MG63 (cell line): ENCODE results near the gene KLHL26. TPM values are rescaled to one million over a fixed set of nuclear protein-coding genes. Genes with fewer than 3 reads are reported as not detected.

Source experiments
- DNase-seq: peaks from one replicate; pipeline ENCODE4 v3.0.0-alpha.2; 2020
- H3K27me3 ChIP-seq: fragments of 250-450 bp; sonication (Bioruptor Pico); 2 replicates; pipeline ENCODE4 v1.5.1; 2020; ENCODE audit warnings: mild to moderate bottlenecking, moderate library complexity
- H3K36me3 ChIP-seq: fragments of 250-450 bp; sonication (Bioruptor Pico); 2 replicates; pipeline ENCODE4 v1.5.1; 2020; ENCODE audit warnings: mild to moderate bottlenecking, moderate library complexity
- H3K4me3 ChIP-seq: fragments of 250-450 bp; sonication (Bioruptor Pico); 2 replicates; pipeline ENCODE4 v1.5.1; 2020; ENCODE audit warnings: mild to moderate bottlenecking, moderate library complexity
- H3K9me3 ChIP-seq: fragments of 250-450 bp; sonication (Bioruptor Pico); 2 replicates; pipeline ENCODE4 v1.5.1; 2020; ENCODE audit warnings: mild to moderate bottlenecking, moderate library complexity
- total RNA-seq: library from RNA; depleted of rRNA; stranded (reverse); fragments of >200 nt; shearing (Covaris generic); gene quantifications from 2 replicates; pipeline ENCODE4 v1.2.3, GENCODE V29; 2014; ENCODE audit warnings: low replicate concordance

Gene KLHL26
- total RNA-seq, 1 experiment from 2014 or later = 8.6 TPM

DNA sequence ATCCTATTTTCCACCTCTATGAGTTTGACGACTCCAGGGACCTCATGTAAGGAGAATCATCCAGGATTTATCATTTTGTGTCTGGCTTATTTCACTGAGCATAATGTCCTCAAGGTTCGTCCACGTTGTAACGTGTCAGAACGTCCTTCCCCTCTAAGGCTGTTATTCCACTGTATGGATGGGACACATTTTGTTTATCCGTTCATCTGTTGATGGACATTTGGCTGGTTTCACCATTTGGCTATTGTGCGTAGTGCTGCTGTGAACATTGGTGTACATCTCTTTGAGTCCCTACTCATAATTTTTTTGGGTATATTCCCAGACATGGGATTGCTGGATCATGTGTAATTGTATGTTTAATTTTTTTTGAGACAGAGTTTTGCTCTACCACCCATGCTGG lies 68.1 kb downstream of the KLHL26 start:
- no peak overlapping the region for H3K4me3 ChIP-seq
- no peaks in the 10 kb centered on the region for H3K27me3 ChIP-seq
- DNase-seq = no peak
- no peaks in the 10 kb centered on the region for H3K9me3 ChIP-seq
- no peaks in the 10 kb centered on the region for H3K36me3 ChIP-seq

DNA sequence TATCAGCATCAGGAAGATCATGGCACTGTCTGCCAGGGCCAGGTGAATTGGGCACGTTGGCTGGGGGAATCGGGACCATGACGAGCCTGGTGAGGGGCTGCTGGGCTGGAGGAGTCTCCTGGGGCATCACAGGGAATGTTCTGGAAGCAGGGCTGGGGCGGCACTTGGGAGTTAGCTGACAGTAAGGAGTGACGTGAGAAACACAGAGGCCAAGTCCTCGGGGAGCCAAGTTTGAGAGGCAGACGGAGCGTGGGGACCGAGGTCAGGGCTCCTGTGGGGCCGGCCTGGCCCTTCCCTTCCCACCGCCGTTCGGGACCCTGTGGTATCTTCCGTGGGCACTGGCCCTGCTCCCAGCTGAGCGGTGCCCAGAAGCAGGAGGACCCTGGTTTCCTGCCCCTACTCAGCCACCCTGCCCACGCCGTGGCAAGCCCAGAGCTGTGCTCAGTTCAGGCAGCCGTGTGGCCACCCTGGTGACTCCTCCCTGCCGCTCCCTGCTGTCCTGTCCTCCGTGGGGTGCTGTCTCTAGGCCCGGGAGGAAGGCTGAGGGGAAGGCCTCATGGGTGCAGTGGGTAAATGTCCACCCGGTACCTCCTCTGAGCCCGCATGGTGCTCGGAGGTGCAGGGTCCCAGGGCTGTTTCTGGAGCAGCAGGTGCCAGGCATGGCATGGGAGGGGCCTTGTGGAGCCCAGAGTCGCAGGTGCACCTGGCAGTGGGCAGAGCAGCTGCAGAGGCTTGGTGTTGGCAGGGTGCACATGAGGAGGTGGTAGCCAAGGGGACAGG lies 71.8 kb downstream of the KLHL26 start:
- no peaks in the 10 kb centered on the region for H3K36me3 ChIP-seq
- no peaks in the 10 kb centered on the region for H3K27me3 ChIP-seq
- DNase-seq = no peak
- no peak overlapping the region for H3K4me3 ChIP-seq
- H3K9me3 ChIP-seq = no peaks in the 10 kb centered on the region

DNA sequence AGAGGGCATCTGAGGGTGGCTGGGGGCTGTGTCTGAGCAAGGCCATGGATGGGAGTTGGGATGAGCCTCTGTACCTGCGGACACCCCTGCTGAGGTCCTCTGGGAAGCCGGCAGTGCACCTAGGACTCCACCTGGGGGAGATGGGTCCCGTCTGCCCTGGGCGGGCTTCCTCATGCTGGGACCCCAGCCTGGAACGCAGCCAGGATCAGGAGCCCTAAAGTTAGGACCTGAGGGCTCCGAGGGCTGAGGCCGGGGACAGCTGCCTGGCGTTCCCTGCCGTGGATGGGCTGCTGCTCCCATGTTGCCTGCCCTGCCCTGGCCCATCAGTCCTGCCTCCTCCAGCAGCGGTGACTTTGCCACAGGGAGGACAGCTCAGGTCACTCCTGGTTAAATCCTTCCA lies 72.7 kb downstream of the KLHL26 start:
- H3K27me3 ChIP-seq = no peaks in the 10 kb centered on the region
- no peak overlapping the region for H3K4me3 ChIP-seq
- no peak for DNase-seq
- no peaks in the 10 kb centered on the region for H3K36me3 ChIP-seq
- H3K9me3 ChIP-seq = no peaks in the 10 kb centered on the region

DNA sequence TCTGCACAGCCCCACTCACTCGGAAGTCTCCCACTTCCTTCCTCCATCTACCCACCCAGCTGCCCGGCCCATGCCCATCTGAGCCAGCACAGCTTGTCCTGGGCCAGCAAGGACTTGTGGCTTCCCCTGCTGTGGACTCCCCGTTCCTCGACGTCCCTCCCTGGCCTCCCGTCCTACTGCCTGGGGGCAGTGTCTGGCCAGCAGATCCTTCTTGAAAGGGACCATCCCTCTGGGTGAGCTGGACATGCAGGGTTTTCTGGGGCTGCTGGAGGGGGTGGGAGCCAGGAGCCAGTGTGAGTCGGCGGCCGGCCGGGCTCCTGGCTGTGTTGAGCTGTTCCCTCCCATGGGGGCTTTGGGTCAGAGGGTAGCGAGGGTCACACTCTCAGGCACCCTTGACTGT lies 73.4 kb downstream of the KLHL26 start:
- H3K4me3 ChIP-seq = no peak overlapping the region
- DNase-seq = no peak
- H3K36me3 ChIP-seq = no peaks in the 10 kb centered on the region
- H3K27me3 ChIP-seq = no peaks in the 10 kb centered on the region
- no peaks in the 10 kb centered on the region for H3K9me3 ChIP-seq

DNA sequence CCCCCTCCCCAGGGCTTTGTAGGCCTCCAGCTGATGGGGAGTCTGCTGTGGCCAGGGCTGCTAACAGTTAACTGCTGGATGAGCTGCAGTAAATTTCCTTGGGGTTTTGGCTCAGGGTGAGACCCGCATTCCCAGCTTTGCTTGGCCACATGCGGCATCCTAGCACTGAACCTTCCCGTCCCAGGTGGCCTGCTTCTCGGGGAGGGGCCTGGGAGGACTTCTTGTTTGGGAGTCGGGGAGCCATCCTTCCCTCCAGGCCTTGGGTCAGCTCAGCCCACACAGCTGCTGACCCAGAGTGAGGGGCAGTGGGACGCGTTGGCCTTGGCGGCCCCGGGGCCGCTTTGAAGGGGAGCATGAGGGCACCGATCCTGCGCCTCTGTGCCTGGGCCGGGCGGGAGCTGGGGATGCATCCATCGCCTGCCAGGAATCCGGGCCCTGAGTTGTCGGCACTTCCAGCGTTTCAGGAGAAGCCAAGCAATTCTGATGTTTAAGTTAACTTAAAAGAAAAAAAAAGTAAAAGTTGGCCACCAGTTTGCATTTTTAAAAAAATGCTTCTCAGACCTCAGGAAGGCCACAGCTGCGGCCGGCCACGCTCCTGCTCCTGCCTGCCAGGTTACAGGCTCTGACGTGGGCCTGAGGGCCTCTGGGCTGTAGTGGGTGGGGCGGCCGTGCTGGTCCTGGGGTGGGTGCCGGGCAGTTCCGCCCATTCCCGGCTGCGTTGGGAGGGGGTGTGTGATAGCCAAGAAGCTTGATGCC lies 74.3 kb downstream of the KLHL26 start:
- no peak for DNase-seq
- Histone ChIP-seq H3K27me3 (no peaks in the 10 kb centered on the region), H3K36me3 (no peaks in the 10 kb centered on the region), H3K4me3 (no peak overlapping the region), H3K9me3 (no peaks in the 10 kb centered on the region)

DNA sequence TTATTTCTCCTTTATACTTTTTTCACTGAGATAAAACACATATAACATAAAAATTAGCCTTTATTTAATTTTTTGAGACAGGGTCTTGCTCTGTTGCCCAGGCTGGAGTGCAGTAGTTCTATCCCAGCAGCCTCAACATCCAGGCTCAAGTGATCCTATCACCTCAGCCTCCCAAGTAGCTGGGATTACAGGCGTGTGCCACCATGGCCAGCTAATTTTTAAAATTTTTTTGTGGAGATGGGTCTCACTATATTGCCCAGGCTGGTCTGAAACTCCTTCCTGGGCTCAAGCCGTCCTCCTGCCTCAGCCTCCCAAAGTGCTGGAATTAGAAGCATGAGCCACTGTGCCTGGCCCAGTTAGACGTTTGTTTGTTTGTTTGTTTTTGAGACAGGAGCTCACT lies 75.1 kb downstream of the KLHL26 start:
- no peak for DNase-seq
- Histone ChIP-seq H3K4me3 (no peak overlapping the region), H3K36me3 (no peaks in the 10 kb centered on the region), H3K9me3 (no peaks in the 10 kb centered on the region), H3K27me3 (no peaks in the 10 kb centered on the region)

DNA sequence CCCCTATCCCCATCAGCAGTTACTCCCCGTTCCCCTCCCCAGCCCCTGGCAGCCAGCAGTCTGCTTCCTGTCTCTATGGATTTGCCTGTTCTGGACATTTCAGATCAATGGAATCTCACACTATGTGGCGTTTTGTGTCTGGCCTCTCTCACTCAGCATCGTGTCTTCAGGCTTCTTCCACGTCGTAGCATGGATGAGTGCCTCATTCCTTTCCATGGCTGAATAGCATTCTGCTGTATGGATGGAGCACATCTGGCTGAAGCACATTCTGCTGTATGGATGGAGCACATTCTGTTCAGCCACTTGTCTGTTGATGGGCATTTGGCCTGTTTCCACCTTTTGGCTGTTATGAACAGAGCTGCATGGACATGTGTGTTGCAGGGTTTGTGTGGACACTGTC lies 76.2 kb downstream of the KLHL26 start:
- DNase-seq = no peak
- Histone ChIP-seq H3K4me3 (no peak overlapping the region), H3K27me3 (no peaks in the 10 kb centered on the region), H3K36me3 (no peaks in the 10 kb centered on the region), H3K9me3 (no peaks in the 10 kb centered on the region)

DNA sequence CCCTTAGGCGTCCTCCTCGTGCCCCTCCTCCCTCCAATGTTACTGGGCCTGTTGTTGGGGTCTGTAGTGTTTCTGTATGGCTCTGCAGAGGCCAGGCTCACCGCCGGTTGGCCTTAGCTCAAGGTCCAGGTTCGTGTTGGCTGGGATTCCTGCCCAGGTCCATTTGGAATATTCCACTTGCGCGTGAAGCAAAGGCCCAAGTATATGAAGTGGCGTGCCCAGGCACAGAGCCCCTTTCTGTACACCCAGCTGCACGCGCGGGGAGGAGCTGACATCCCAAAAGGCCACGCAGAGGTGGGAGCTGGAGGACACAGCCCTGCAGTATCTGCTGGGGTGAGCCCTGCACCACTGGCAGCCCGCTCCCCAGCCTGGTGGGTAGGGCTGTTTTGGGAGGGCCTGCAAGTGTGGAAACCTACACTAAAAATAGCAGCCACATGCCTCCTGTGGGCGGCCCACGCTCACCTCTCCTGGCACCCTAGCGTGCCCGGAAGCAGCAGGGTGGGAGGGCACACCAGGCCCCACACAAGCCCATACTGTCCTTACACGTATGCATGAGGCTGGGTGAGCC lies 76.8 kb downstream of the KLHL26 start:
- H3K9me3 ChIP-seq = no peaks in the 10 kb centered on the region
- H3K36me3 ChIP-seq = no peaks in the 10 kb centered on the region
- no peaks in the 10 kb centered on the region for H3K27me3 ChIP-seq
- DNase-seq = no peak
- no peak overlapping the region for H3K4me3 ChIP-seq

DNA sequence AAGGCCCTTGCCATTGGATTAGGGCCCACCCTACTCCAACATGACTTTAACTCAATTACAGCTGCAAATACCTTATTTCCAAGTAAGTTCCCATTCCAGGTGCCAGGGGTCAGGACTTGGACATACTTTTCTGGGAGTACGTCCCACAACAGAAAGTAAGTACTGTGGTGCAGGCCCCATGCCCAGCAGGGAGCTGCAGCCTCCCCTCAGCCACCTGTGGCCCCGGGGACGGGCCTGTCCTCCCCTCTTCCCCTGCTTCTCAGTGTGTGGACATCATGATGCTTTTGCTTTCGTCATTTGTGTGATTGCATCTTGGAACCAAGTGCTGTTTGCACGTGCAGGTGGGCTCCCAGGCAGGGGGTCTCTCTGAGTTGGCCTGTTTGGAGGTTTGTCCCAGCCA lies 78.6 kb downstream of the KLHL26 start:
- no peak for DNase-seq
- Histone ChIP-seq H3K36me3 (no peaks in the 10 kb centered on the region), H3K27me3 (no peaks in the 10 kb centered on the region), H3K4me3 (no peak overlapping the region), H3K9me3 (no peaks in the 10 kb centered on the region)

DNA sequence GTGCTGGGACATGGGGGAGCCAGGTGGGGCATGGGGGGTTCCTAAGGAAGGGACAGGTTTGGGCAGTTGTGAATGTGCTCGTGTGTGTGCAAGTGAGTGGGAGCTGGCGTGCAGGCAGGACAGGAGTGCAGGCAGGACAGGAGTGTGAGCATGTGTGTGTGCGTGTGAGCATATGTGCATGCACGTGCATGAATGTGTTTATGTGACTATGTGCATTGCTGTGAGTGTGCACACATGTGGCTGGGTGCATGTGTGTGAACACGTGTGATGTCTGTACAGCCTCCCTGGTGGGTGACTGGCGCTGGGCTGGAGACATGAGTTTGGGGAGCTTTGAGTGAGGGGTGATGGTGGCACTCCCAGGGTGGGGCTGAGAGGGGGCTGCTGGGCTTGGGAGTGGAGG lies 80.0 kb downstream of the KLHL26 start:
- DNase-seq = no peak
- no peaks in the 10 kb centered on the region for H3K27me3 ChIP-seq
- no peaks in the 10 kb centered on the region; the same call in 1 of the 2 replicates for H3K36me3 ChIP-seq
- no peak overlapping the region for H3K4me3 ChIP-seq
- no peaks in the 10 kb centered on the region for H3K9me3 ChIP-seq

DNA sequence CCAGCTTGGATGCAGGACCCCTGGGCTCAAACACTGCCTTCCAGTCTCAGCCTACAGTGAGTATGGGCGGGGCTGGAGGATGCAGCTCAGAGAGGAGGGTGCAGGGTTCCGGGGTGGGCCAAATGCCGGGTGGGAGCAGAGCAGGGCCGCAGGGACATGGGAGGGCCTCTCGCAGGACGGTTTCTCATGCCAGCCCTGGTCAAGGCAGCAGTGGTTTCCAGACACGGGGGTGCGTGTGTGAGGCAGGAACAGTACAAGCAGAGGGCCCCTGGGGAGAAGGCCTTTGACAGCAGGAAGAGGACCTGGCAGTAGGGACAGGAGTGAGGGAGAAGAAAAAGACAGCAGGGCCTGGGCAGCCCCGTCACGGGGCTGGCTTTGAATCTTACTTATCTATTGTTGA lies 80.8 kb downstream of the KLHL26 start:
- no peaks in the 10 kb centered on the region; the same call in 1 of the 2 replicates for H3K36me3 ChIP-seq
- H3K4me3 ChIP-seq = no peak overlapping the region
- H3K27me3 ChIP-seq = no peaks in the 10 kb centered on the region
- DNase-seq = no peak
- H3K9me3 ChIP-seq = no peaks in the 10 kb centered on the region

DNA sequence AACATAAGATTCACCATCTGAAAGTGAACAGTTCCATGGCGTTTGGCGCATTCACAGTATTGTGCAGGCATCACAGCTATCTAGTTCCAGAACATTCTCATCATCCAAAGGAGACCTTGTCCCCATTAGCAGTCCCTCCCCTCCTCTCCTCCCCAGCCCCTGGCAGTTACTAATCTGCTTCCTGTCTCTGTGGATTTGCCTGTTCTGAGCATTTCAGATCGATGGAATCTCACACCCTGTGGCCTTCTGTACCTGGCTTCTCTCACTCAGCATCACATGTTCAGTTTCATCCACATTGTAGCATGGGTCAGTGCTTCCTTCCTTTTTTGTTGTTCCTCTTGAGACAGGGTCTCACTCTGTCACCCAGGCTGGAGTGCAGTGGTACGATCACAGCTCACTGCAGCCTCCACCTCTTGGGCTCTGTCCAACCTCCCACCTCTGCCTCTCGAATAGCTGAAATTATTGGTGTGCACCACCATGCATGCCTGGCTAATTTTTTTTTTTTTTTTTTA lies 81.2 kb downstream of the KLHL26 start:
- Histone ChIP-seq H3K27me3 (no peaks in the 10 kb centered on the region), H3K4me3 (no peak overlapping the region), H3K36me3 (no peaks in the 10 kb centered on the region; the same call in 1 of the 2 replicates), H3K9me3 (no peaks in the 10 kb centered on the region)
- DNase-seq = no peak

DNA sequence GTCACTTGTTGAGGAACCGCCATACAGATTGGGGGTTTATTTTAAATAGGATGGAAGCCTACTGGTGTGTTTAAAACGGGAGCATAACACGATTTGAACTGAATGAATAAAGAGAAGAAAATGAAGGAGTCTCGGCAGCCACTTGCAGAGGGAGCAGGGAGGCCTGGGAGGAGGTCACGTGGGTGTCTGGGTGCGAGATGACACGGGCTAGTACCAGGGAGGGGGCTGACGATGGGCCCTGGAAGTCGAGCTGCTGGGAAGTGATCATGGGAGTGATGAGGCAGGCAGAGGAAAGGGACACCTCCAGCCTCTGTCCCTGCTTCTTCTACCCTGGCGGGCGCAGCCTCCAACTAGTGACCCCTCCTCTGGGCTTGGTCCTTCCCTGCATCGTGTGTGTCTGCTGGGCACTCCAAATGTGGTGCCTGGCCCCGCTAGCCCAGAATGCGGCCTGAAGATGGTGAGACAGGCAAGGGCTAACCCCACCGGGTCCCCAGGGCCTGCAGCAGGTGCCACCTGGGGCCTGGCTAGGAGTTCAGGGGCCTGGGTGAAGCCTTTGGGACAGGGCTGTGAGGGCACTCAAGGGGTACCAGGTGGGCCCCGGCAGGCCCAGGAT lies 82.1 kb downstream of the KLHL26 start:
- no peak overlapping the region for H3K4me3 ChIP-seq
- no peaks in the 10 kb centered on the region for H3K27me3 ChIP-seq
- no peaks in the 10 kb centered on the region for H3K9me3 ChIP-seq
- DNase-seq = no peak
- no peaks in the 10 kb centered on the region; the same call in 1 of the 2 replicates for H3K36me3 ChIP-seq

DNA sequence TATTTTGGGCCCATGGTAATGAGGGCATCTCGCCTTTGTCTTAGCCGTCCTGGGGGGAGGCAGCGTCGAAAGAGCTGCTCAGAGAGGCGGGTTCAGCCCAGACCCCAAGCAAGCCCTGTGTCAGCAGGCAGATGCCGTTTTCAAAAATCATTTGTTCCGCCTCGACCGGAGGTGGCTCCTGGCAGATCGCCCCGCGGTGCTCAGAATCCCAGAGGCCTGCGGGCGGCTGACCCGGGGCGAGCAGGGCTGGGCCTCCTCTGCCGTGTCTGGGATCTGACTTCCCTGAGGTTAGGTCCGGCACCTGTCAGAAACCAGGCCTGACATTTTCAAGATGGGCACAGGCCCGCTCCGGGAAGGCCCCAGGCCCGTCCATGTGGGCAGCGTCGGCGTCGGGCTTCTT lies 82.7 kb downstream of the KLHL26 start:
- no peaks in the 10 kb centered on the region for H3K27me3 ChIP-seq
- H3K9me3 ChIP-seq = no peaks in the 10 kb centered on the region
- DNase-seq = no peak
- H3K4me3 ChIP-seq = no peak overlapping the region
- no peaks in the 10 kb centered on the region; the same call in 1 of the 2 replicates for H3K36me3 ChIP-seq
